NCI-H146 treated with DMSO at 0.1 percent for 48 hours (cell line): ENCODE results near the gene CCNL1.
A peak's percentile ranks its signal among the peaks of the same experiment; 100 is the strongest.
"Not testable (repeated sequence)": the region's sequence is repeated elsewhere in the genome, so short reads cannot be mapped to it uniquely, and the experiment has no call there.

Source experiments
- DNase-seq: peaks from one replicate; lab custom pipeline; 2025; ENCODE audit not compliant: unreplicated experiment; lab: John Stamatoyannopoulos, UW

CCNL1 gene

GRCh38 chr3:157172746-157173145 is 12.8 kb upstream of the CCNL1 start:
- no peak for DNase-seq

- DNase-seq, result no peak
Measured at GRCh38 chr3:157170861-157171260, 10.9 kb upstream of the CCNL1 start.

- no peak for DNase-seq
Measured at GRCh38 chr3:157167371-157168042, 7.6 kb upstream of the CCNL1 start.

- no peak for DNase-seq
Measured at GRCh38 chr3:157166561-157166960, 6.6 kb upstream of the CCNL1 start.

- DNase-seq, result peak; percentile 67
Measured at GRCh38 chr3:157166115-157166514, 6.2 kb upstream of the CCNL1 start.

GRCh38 chr3:157163217-157163953 is 3.4 kb upstream of the CCNL1 start:
- DNase-seq, result no peak

GRCh38 chr3:157162620-157163019 is 2.7 kb upstream of the CCNL1 start:
- DNase-seq, result not testable (repeated sequence)

GRCh38 chr3:157160658-157161424 is 894 bp upstream of the CCNL1 start:
- peak; percentile 71 for DNase-seq

- peak; percentile 93 for DNase-seq
Measured at GRCh38 chr3:157159037-157159761, 748 bp downstream of the CCNL1 start.

GRCh38 chr3:157157836-157158235 is 2.1 kb downstream of the CCNL1 start:
- no peak for DNase-seq

- no peak for DNase-seq
Measured at GRCh38 chr3:157156837-157157635, 2.9 kb downstream of the CCNL1 start.

GRCh38 chr3:157155591-157155990 is 4.4 kb downstream of the CCNL1 start:
- DNase-seq, result no peak

GRCh38 chr3:157154563-157155330 is 5.2 kb downstream of the CCNL1 start:
- no peak for DNase-seq

GRCh38 chr3:157152930-157153329 is 7.0 kb downstream of the CCNL1 start:
- no peak for DNase-seq

GRCh38 chr3:157152438-157152837 is 7.5 kb downstream of the CCNL1 start:
- no peak for DNase-seq

GRCh38 chr3:157151627-157152026 is 8.3 kb downstream of the CCNL1 start:
- DNase-seq, result no peak

- DNase-seq, result no peak
Measured at GRCh38 chr3:157151151-157151550, 8.8 kb downstream of the CCNL1 start.

GRCh38 chr3:157149136-157149696 is 10.7 kb downstream of the CCNL1 start:
- no peak for DNase-seq

- DNase-seq, result no peak
Measured at GRCh38 chr3:157148196-157148889, 11.6 kb downstream of the CCNL1 start.
